ENCODE data around the gene CATSPER1.
A peak's percentile ranks its signal among the peaks of the same experiment; 100 is the strongest.
"Not testable (repeated sequence)": the region's sequence is repeated elsewhere in the genome, so short reads cannot be mapped to it uniquely, and the experiment has no call there.

Gene CATSPER1

DNA sequence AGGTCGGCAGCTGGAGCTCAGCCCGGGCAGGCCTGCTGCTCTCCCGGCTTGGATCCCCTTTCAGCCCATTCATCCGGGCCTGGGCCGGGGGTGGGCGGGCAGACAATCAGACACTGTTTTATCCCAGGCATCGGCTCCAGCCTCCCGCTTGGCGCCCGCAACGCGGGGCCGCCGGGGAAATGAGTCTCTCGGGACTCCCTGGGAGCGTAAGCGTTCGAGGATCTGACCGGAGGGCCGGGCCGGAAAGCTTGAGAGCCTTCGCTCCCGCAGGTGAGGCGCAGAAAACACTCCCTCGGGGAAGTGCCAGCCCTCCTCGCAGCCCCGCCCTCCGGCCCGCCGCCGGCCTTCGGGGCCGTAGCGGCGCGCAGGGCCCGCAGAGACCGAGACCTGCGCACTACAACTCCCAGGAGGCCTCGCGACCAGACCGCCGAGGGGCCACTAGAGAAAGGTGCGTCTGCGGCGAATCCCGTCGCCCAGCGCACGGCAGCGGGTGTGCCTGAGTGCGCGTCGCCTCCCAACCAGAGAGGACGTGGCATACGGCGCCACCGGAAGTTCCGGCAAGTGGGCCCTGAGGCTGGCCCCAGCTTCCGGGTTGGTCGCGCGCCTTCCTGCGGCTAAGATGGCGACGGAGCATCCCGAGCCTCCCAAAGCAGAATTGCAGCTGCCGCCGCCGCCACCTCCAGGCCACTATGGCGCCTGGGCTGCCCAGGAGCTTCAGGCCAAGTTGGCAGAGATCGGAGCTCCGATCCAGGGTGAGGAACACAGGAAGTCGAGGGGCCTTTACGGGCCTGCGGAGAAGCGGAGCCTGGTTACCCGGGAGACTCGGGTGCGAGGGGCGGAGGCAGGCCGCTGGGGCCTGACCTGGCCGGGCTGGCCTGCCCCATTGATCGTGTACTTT, 25.7 kb upstream of the CATSPER1 start, which contains the start of gene SF3B2:
Gene SF3B2, plus strand, starts transcription at position 599 of the 898 bp plus-strand sequence. Its CDS starts 21 bp downstream, at position 620.
- peak; percentile 95 for DNase-seq

GRCh38 chr11:66051371-66051765, 25.1 kb upstream of the CATSPER1 start:
- no peak for DNase-seq

GRCh38 chr11:66050581-66051231, 24.4 kb upstream of the CATSPER1 start:
- no peak for DNase-seq

DNA sequence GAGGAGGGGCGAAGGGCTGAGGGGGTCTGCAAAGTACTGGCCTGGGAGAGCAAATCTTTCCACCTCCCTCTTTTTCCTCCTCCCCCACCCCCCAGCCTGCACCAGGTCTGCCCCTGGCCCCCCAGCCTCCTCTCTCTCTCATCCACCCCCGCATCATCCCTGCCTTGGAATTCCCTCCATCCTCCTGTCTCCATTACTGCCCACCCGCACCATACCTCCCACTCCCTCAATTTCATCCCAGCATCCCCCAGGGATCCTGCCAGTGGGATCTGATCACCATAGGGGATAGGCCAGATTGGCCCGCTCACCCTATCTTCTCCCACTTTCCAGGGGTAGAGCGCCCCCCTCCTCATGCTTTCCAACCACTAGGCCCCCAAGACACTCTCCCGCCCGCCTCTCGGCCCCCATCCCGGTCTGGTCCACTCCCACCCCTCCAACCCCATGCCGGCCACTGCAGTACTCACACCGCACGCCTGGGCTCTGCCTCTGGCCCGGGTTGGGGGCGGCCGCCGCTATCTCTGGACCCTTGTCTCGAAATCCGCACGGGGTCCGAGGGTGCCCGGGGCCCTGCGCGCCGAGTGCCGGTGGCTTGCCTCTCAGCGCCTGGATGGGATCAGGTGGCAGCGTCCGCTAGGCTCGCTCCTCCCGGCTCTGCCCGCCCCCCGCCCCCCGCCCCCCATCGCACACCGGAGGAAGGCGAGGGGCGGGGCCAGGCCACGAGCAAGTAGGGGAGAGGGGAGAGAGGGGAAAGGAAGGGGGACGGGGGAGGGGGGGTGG, 22.5 kb upstream of the CATSPER1 start, which contains the start of gene GAL3ST3:
Gene GAL3ST3, minus strand, starts transcription at position 615 of the 777 bp plus-strand sequence. CDS start 3,746 bp downstream, outside the sequence.
- DNase-seq: no peak

- no peak for DNase-seq
Measured at GRCh38 chr11:66047541-66048365, 21.5 kb upstream of the CATSPER1 start.

DNA sequence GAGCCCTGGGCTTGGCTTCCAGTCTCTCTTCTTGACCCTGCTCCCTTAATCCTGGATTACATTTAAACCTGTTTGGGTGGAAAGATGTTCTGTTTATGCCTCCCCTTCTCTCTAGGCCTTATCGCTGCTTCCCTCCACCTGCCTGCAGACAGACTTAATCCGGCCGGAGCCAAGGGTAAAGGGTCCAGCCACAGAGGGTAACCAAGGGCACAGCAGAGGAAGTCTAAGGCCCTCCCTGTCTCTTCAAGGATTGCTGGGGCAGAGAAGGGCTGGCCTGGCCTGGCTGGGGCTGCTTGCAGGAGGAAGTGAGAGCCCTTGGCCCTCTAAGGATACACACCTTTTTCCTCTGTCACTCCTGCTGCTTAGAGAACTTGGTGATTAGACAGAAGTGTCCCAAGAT, 20.6 kb upstream of the CATSPER1 start:
- no peak for DNase-seq

DNA sequence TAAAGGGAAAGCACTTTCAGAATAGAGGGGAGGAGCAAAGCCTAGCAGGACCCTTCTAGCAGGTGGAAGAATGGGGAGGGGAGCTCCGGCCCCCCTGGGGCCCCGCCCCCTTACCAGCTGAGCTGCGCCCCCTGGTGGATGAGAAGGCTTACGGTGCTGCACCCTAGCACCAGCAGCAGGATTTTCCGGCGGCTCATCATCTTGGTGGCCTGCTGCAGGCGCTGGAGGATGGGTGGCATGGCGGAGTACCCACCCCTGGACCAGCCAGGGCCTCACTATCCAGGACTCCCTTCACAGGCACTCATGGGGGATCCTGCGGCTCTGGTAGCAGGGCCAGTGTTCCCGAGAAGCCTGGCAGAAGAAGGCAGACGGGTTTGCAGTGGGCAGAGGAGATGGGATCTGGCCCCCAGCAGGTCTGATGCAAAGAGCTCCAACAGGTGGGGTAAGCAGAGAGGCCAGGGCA, 18.9 kb upstream of the CATSPER1 start:
- peak; percentile 69 for DNase-seq

DNA sequence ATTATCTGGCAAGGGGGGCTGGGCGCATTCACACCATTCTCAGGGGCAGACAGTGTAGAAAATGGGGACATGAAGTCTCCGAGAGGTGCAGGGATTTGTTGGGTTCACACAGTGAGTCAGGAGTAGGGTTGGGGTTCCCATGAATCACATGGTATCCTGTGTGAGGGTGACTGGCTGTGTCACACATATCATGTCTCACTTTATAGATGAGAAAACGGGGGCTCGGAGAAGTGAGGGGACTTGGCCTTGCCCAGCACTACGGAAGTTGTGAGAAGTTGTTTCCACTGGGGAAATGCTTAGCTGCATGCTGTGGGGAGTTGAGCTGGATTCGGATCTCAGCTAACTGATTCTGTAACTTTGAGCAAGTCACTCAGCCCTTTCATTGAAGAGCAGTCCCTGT, 18.5 kb upstream of the CATSPER1 start:
- DNase-seq: no peak

DNA sequence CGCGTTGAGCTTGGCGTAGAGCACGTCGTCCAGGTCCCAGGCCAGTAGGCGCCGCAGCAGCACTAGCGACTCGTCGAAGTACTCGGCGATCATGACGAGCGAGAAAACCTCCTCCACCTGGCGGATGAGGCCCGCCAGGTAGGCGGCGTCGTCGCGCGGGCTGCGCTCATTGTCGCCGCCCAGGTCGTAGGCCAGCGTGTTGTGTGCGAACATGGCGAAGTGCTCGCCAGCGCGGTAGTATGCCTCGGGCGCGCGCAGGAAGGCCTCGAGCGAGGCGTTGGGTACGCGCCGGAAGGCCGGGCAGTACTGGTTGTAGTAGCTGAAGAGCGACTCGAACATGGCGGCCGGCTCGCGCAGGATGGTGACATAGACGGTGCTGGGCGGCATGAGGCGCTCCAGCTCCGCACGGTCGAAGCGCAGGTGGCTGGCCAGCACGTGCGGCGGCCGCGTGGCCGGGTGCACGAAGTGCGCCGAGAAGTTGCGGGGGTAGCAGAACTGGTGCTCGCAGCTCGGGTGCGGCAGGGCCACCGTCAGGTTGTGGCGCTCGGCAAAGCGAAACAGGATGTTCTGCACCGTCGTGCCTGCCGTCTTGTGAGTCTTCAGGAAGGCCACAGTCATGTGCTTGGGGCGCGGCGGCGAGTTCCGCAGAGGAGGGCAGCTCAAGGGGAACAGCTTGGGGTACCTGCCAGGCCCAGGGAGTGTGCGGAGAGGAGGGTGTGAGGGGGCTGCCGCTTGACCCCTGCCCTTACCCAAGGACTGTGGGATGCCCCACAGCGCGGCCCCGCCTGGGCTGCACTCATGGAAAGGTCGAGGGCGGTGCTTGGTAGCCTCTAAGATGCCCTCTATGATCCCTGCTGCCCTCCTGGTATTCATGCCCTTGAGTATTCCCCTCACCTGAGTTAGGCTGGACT, 17.0 kb upstream of the CATSPER1 start:
- DNase-seq: no peak

DNA sequence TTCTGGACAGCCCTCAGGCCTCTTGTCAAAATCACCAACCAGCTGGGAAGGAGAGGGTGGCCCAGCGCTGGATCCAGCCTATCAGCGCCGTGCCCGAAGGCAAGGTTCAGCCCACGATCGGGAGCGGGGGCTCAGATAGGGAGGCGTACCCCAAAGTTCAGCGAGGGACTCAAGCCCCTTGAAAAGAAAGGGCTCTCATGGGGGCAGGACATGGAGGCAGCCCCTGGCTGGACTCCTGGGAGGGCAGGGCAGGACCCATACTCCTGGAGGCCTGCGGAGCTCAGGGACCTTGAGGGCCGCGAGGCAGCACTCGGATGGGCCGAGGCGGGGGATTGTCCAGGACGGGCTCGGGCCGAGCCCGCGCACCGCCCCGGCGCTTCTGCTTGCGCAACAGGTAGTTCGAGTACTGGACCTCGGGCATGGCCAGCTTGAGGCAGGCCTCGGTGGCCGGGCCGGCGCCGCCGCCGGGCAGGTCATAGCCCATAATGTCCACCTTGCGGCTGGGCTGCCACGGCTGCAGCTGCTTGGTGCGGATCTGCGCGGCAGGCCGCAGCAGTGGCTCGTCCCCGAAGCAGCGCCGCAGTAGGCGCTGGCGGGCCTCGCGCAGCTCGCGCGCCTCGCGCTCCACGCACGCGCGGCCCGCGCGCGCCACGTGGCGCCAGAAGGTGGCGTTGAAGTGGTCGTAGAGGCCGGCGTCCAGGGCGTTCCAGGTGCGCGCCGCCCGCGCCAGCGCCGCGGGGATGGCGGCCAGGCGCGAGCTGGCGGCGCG, 16.1 kb upstream of the CATSPER1 start:
- no peak for DNase-seq

DNA sequence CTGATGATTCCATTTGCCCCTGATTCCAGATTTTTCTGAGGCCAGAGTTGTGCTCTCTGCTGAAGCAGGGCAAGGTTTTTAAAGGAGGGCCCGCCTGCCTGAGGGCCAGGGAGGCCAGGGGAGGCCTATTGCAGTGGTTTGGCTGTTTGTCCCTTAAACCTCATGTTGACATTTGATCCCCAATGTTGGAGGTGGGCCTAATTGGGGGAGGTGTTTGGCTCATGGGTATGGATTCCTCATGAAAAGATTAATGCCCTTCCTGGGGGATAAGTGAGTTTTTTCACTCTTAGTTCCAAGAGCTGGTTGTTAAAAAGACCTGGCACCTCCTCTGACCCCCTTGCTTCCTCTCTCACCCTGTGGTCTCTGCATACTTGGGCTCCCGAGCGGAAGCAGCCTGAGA, 13.5 kb upstream of the CATSPER1 start:
- DNase-seq: no peak

DNA sequence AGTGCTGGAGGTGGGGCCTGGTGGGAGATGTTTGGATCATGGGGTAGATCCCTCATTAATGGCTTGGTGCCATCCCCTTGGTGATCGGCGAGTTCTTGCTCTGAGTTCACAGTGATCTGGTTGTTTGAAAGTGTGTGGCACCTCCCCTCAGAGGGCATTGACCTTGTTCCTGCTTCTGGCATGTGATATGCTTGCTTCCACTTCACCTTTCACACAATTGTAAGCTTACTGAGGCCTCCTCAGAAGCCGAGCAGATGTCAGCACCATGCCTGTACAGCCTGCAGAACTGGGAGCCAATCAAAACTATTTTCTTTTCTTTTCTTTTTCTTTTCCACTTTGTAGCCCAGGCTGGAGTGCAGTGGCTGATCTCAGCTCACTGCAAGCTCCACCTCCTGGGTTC, 11.0 kb upstream of the CATSPER1 start:
- no peak for DNase-seq

DNA sequence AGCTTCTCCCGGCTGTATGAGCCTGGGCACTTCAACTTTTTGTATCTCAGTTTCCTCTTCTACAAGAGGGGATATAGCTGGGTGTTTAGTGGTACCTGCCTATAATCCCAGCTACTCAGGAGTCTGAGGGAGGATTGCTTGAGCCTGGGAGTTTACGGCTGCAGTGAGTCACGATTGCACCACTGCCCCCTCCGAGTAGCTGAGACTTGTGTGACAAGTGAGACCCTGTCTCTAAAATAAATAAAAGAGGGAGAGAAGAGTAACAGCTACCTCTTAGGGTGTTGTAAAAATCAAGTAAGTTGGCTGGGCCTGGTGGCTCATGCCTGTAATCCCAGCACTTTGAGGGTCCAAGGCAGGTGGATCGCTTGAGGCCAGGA, 10.0 kb upstream of the CATSPER1 start:
- DNase-seq: no peak

DNA sequence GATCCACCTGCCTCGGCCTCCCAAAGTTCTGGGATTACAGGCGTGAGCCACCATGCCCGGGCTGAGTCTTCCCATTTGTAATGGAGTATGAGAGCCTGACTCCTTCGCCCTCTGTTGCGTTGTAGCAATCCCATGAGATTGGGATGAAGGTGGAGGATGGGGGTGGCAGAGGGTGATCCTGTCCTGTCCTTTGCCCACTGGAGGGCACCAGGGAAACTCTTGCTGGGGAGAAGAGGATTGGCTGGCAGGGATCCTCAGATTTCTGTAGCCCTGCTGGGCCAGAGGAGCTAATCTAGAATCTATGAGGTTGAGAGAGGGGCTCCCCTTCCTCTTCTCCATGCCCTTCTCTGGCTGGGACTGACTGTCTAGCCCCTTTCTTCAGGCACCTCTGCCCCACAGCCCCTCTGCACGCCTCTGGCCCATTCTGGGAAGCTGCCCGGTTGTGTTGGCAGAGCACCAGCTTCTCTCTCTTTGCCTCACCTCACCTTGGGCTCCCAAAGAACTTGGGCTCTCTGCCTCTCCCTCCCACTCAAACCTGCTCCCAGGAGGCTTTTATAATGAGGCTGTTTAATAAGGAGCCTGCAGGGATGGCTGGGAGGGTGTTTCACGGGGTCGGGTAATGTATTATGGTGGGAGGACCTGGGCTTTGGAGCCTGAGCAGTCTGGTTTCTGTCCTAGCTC, 9.5 kb upstream of the CATSPER1 start:
- DNase-seq: no peak

- no peak for DNase-seq
Measured at GRCh38 chr11:66032957-66033735, 6.9 kb upstream of the CATSPER1 start.

GRCh38 chr11:66023186-66023440, 3.2 kb downstream of the CATSPER1 start:
- not testable (repeated sequence) for DNase-seq

DNA sequence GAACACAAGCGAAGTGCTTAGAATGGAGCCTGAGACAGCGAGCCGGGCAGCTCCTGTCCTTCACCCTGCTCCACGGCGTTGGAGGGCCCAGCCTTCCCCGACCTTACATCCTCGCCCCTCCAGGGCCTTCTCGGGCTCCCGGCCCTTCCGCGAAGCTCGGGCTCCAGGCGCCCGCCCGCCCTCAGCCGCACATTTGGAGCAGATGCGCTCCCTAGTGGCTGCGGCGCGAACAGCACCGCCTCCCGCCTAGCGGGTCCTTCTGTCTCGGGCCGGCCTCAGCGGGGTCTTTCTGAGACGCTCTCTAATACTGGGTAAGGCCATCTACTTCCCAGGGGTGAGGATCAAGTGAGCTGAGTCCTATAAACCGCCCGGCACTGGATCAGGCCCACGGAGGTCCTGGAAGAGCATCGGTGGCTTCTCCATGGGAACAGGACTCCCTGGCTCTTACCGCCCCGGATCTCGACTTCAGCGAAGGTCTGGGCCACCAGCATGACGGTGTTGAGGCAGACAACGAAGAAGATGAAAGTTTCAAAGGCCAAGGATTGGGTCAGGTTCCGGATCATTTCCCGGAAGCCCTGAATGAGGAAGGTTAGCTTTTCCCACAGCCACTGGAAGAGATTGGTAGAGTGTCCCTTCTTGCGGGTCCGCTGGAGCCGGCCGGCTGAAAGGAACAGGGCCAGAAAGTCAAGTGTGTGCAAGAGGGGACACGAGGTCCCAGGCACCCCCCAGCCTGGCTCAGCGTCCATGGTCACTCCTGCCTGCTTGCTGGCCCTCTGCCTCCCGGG, 3.7 kb downstream of the CATSPER1 start:
- peak; percentile 40 for DNase-seq

- no peak for DNase-seq
Measured at GRCh38 chr11:66020618-66021357, 5.5 kb downstream of the CATSPER1 start.

All from NCI-H748 treated with DMSO at 0.1 percent for 48 hours (cell line).